ENCODE results near the gene CHRNA3.

Gene CHRNA3

GRCh38 chr15:78620527-78621421 is at the start of gene CHRNA3:
Gene CHRNA3 (minus strand): TSS chr15:78620996. CDS start chr15:78620794, 202 bp downstream.
- TF ChIP-seq ZBTB7A (IDR thresholded peaks at IDR 0.05; ENCODE audit: low read depth) (0 out of 2 replicates have a peak, but pooled peaks have one; percentile 57), TEAD4 (IDR thresholded peaks at IDR 0.05) (no peak)

- TF ChIP-seq EGR1 (IDR thresholded peaks at IDR 0.05): no peak
- TF ChIP-seq, protein P1, sequence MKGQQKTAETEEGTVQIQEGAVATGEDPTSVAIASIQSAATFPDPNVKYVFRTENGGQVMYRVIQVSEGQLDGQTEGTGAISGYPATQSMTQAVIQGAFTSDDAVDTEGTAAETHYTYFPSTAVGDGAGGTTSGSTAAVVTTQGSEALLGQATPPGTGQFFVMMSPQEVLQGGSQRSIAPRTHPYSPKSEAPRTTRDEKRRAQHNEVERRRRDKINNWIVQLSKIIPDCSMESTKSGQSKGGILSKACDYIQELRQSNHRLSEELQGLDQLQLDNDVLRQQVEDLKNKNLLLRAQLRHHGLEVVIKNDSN (IDR thresholded peaks at IDR 0.05): no peak
Measured at GRCh38 chr15:78668987-78669386, 48.2 kb upstream of the CHRNA3 start.

DNA sequence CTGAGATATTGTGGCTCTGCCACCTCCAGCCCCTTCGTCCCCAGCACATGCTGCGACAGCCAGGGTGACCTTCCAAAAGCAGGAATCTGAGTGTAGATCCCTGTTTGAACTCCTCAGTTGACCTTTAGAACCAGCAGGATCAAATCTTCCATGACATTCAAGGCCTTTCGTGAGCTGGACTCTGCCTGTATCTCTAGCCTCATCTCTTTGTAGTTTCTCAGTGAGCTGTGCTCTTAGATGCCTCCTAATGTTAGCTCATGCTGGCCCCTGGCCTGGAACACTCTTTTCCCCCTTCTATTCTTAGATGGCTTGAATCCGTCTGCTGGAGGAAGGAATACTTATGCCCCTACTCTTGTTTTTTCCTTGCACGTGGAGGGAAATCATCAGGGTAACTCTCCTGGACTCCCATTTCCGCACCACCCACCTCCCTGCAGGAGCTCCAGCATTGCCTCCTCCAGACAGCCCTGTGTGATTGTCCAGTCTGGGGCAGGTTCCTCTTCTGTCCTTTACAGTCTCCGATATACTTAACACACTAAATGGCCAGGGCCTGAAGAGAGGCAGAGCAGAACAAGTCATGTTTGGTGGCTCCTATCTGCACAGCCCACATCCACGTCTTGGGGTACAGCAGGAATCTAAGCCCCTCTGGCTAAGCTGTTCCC is 46.9 kb upstream of the CHRNA3 start:
- TF ChIP-seq, protein P1 (IDR thresholded peaks at IDR 0.05): no peak
- TF ChIP-seq TEAD4 (IDR thresholded peaks at IDR 0.05) (no peak), EGR1 (IDR thresholded peaks at IDR 0.05) (no peak)

DNA sequence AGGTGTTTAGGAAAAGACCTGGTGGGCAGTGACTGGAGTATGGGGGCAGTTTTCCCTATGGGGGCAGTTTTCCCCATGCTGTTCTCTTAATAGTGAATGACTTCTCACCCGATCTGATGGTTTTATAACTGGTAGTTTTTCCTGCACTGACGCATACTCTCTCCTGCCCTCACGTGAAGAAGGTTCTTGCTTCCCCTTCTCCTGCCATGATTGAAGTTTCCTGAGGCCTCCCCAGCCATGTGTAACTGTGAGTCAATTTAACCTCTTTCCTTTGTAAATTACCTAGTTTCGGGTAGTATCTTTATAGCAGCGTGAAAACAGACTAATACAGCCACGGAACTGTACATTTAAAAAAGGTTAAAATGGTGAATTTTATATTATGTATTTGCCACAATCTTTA is 45.2 kb upstream of the CHRNA3 start:
- TF ChIP-seq NFIC (IDR thresholded peaks at IDR 0.05): no peak
- TF ChIP-seq TEAD4 (IDR thresholded peaks at IDR 0.05): no peak
- TF ChIP-seq ZBTB7A (IDR thresholded peaks at IDR 0.05; ENCODE audit: low read depth): no peak
- TF ChIP-seq EP300 (IDR thresholded peaks at IDR 0.05; ENCODE audit: borderline replicate concordance): no peak
- TF ChIP-seq RAD21 (IDR thresholded peaks at IDR 0.05; ENCODE audit: low read depth): no peak
- TF ChIP-seq TAF1 (IDR thresholded peaks at IDR 0.05; ENCODE audit: low read depth): no peak
- no peak for TF ChIP-seq CREB1 (IDR thresholded peaks at IDR 0.05; ENCODE audit: low read depth)
- TF ChIP-seq, protein P2, sequence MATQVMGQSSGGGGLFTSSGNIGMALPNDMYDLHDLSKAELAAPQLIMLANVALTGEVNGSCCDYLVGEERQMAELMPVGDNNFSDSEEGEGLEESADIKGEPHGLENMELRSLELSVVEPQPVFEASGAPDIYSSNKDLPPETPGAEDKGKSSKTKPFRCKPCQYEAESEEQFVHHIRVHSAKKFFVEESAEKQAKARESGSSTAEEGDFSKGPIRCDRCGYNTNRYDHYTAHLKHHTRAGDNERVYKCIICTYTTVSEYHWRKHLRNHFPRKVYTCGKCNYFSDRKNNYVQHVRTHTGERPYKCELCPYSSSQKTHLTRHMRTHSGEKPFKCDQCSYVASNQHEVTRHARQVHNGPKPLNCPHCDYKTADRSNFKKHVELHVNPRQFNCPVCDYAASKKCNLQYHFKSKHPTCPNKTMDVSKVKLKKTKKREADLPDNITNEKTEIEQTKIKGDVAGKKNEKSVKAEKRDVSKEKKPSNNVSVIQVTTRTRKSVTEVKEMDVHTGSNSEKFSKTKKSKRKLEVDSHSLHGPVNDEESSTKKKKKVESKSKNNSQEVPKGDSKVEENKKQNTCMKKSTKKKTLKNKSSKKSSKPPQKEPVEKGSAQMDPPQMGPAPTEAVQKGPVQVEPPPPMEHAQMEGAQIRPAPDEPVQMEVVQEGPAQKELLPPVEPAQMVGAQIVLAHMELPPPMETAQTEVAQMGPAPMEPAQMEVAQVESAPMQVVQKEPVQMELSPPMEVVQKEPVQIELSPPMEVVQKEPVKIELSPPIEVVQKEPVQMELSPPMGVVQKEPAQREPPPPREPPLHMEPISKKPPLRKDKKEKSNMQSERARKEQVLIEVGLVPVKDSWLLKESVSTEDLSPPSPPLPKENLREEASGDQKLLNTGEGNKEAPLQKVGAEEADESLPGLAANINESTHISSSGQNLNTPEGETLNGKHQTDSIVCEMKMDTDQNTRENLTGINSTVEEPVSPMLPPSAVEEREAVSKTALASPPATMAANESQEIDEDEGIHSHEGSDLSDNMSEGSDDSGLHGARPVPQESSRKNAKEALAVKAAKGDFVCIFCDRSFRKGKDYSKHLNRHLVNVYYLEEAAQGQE (IDR thresholded peaks at IDR 0.05; ENCODE audit: low read depth): no peak

DNA sequence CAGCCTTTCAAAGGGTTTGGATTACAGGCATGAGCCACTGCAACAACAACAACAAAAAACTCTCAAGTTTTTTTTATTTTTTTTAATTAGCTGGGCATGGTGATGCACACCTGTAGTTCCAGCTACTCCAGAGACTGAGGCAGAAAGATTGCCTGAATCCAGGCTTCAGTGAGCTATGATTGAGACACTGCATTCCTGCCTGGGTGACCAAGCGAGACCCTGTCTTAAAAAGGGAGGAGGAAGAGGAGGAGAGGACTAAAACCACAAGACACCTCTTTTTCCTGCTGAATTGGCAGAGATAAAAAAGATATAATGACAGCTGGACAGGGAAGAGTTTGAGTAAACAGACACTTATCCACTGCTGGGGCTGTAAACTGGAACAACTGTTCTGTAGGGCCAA is 42.9 kb upstream of the CHRNA3 start:
- no peak for TF ChIP-seq ZBTB7A (IDR thresholded peaks at IDR 0.05; ENCODE audit: low read depth)
- TF ChIP-seq FOXM1 (IDR thresholded peaks at IDR 0.05; ENCODE audit: borderline replicate concordance, low read depth): no peak
- TF ChIP-seq CEBPB (IDR thresholded peaks at IDR 0.05): no peak
- TF ChIP-seq EP300 (IDR thresholded peaks at IDR 0.05; ENCODE audit: borderline replicate concordance): no peak
- TF ChIP-seq CREB1 (IDR thresholded peaks at IDR 0.05; ENCODE audit: low read depth): no peak
- TF ChIP-seq, protein P2 (IDR thresholded peaks at IDR 0.05; ENCODE audit: low read depth): no peak
- TF ChIP-seq TAF1 (IDR thresholded peaks at IDR 0.05; ENCODE audit: low read depth): no peak
- TF ChIP-seq NFIC (IDR thresholded peaks at IDR 0.05): no peak
- no peak for TF ChIP-seq TEAD4 (IDR thresholded peaks at IDR 0.05)
- TF ChIP-seq, protein P1 (IDR thresholded peaks at IDR 0.05): no peak
- no peak for TF ChIP-seq TCF12 (IDR thresholded peaks at IDR 0.05; ENCODE audit: low read depth)
- TF ChIP-seq RAD21 (IDR thresholded peaks at IDR 0.05; ENCODE audit: low read depth): no peak
- no peak for TF ChIP-seq EGR1 (IDR thresholded peaks at IDR 0.05)
- TF ChIP-seq, protein P3, sequence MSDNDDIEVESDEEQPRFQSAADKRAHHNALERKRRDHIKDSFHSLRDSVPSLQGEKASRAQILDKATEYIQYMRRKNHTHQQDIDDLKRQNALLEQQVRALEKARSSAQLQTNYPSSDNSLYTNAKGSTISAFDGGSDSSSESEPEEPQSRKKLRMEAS (IDR thresholded peaks at IDR 0.05): no peak
- TF ChIP-seq YY1 (IDR thresholded peaks at IDR 0.05; ENCODE audit: low read depth): no peak

DNA sequence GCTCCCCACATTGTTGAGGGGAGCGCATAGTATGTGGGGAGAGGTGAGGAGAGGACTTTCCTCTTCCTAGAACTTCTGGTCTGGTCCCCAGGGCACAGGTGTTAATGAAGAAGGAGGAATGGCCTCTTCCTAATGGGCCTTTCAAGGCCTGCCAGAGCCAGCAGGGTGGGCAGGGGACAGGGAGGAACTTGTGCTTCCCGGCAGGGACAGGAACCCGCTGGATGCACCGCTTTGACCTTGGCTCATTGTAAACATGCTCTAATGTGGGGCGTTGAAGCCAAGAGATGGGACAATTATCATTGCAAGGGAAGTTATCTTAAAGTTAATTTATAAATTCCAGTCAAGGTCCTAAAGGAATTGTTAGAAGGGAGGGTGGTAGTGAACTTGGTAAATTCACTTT is 41.2 kb upstream of the CHRNA3 start:
- TF ChIP-seq CREB1 (IDR thresholded peaks at IDR 0.05; ENCODE audit: low read depth): no peak
- TF ChIP-seq CEBPB (IDR thresholded peaks at IDR 0.05): no peak
- no peak for TF ChIP-seq EP300 (IDR thresholded peaks at IDR 0.05; ENCODE audit: borderline replicate concordance)
- no peak for TF ChIP-seq TCF12 (IDR thresholded peaks at IDR 0.05; ENCODE audit: low read depth)
- no peak for TF ChIP-seq EGR1 (IDR thresholded peaks at IDR 0.05)
- TF ChIP-seq, protein P2 (IDR thresholded peaks at IDR 0.05; ENCODE audit: low read depth): no peak
- TF ChIP-seq, protein P3 (IDR thresholded peaks at IDR 0.05): no peak
- TF ChIP-seq, protein P1 (IDR thresholded peaks at IDR 0.05): no peak
